ENCODE data around the gene BCAR3.

The BCAR3 gene

GRCh38 chr1:93604411-93604810, 77.2 kb downstream of the BCAR3 start:
- H2AFZ ChIP-seq (ENCODE audit: low read depth, low read length) = no peak overlapping the region
- no peaks in the 10 kb centered on the region for H3K4me1 ChIP-seq (ENCODE audit: insufficient read depth, low read length)
- H3K27me3 ChIP-seq (ENCODE audit: insufficient read depth, low read length, poor library complexity) = no peaks in the 10 kb centered on the region
- no peak overlapping the region for H3K27ac ChIP-seq (ENCODE audit: low read length)
- no peaks in the 10 kb centered on the region for H3K36me3 ChIP-seq (ENCODE audit: insufficient read depth, low read length)
- H3K4me2 ChIP-seq (ENCODE audit: insufficient read depth, low read length) = no peak overlapping the region
- no peak for ATAC-seq (ENCODE audit: insufficient read depth, low read depth)
- H3K9ac ChIP-seq (ENCODE audit: low read depth, low read length) = no peak overlapping the region
- no peaks in the 10 kb centered on the region for H3K9me3 ChIP-seq (ENCODE audit: insufficient read depth, low read length, severe bottlenecking)
- no peak for DNase-seq
- no peak overlapping the region for H3K4me3 ChIP-seq (ENCODE audit: low read depth in 1 of 2, low read length in 2 of 2)
- no peaks in the 10 kb centered on the region for H4K20me1 ChIP-seq (ENCODE audit: insufficient read depth, low read length)
- no peak for TF ChIP-seq CTCF (IDR thresholded peaks at IDR 0.05; ENCODE audit: borderline replicate concordance, extremely low read depth, low read length, poor library complexity, severe bottlenecking)
- TF ChIP-seq EZH2 (IDR thresholded peaks at IDR 0.05; ENCODE audit: borderline replicate concordance, low read depth, low read length, severe bottlenecking) = no peak
- H3K79me2 ChIP-seq (ENCODE audit: insufficient read depth, low read length) = no peaks in the 10 kb centered on the region

GRCh38 chr1:93603601-93604000, 78.0 kb downstream of the BCAR3 start:
- TF ChIP-seq CTCF (IDR thresholded peaks at IDR 0.05; ENCODE audit: borderline replicate concordance, extremely low read depth, low read length, poor library complexity, severe bottlenecking) (no peak), EZH2 (IDR thresholded peaks at IDR 0.05; ENCODE audit: borderline replicate concordance, low read depth, low read length, severe bottlenecking) (no peak)
- H3K27me3 ChIP-seq (ENCODE audit: insufficient read depth, low read length, poor library complexity) = no peaks in the 10 kb centered on the region
- H3K9ac ChIP-seq (ENCODE audit: low read depth, low read length) = no peak overlapping the region
- H3K9me3 ChIP-seq (ENCODE audit: insufficient read depth, low read length, severe bottlenecking) = no peaks in the 10 kb centered on the region
- no peaks in the 10 kb centered on the region for H3K4me1 ChIP-seq (ENCODE audit: insufficient read depth, low read length)
- no peak overlapping the region for H3K4me2 ChIP-seq (ENCODE audit: insufficient read depth, low read length)
- H2AFZ ChIP-seq (ENCODE audit: low read depth, low read length) = no peak overlapping the region
- no peak overlapping the region for H3K4me3 ChIP-seq (ENCODE audit: low read depth in 1 of 2, low read length in 2 of 2)
- DNase-seq (no peak), ATAC-seq (ENCODE audit: insufficient read depth, low read depth) (no peak)
- H4K20me1 ChIP-seq (ENCODE audit: insufficient read depth, low read length) = no peaks in the 10 kb centered on the region
- no peak overlapping the region for H3K27ac ChIP-seq (ENCODE audit: low read length)
- no peaks in the 10 kb centered on the region for H3K36me3 ChIP-seq (ENCODE audit: insufficient read depth, low read length)
- H3K79me2 ChIP-seq (ENCODE audit: insufficient read depth, low read length) = no peaks in the 10 kb centered on the region

- Histone ChIP-seq H3K27me3 (ENCODE audit: insufficient read depth, low read length, poor library complexity) (no peaks in the 10 kb centered on the region), H3K9me3 (ENCODE audit: insufficient read depth, low read length, severe bottlenecking) (no peaks in the 10 kb centered on the region), H3K4me1 (ENCODE audit: insufficient read depth, low read length) (no peaks in the 10 kb centered on the region), H3K4me3 (ENCODE audit: low read depth in 1 of 2, low read length in 2 of 2) (no peak overlapping the region), H3K4me2 (ENCODE audit: insufficient read depth, low read length) (no peak overlapping the region), H4K20me1 (ENCODE audit: insufficient read depth, low read length) (no peaks in the 10 kb centered on the region), H3K79me2 (ENCODE audit: insufficient read depth, low read length) (no peaks in the 10 kb centered on the region), H3K36me3 (ENCODE audit: insufficient read depth, low read length) (no peaks in the 10 kb centered on the region), H2AFZ (ENCODE audit: low read depth, low read length) (no peak overlapping the region), H3K9ac (ENCODE audit: low read depth, low read length) (no peak overlapping the region), H3K27ac (ENCODE audit: low read length) (no peak overlapping the region)
- DNase-seq (no peak), ATAC-seq (ENCODE audit: insufficient read depth, low read depth) (no peak)
- TF ChIP-seq EZH2 (IDR thresholded peaks at IDR 0.05; ENCODE audit: borderline replicate concordance, low read depth, low read length, severe bottlenecking) (no peak), CTCF (IDR thresholded peaks at IDR 0.05; ENCODE audit: borderline replicate concordance, extremely low read depth, low read length, poor library complexity, severe bottlenecking) (no peak)
Observed at GRCh38 chr1:93603106-93603505, 78.5 kb downstream of the BCAR3 start.

GRCh38 chr1:93602101-93602500, 79.5 kb downstream of the BCAR3 start:
- Histone ChIP-seq H3K79me2 (ENCODE audit: insufficient read depth, low read length) (no peaks in the 10 kb centered on the region), H3K9me3 (ENCODE audit: insufficient read depth, low read length, severe bottlenecking) (no peaks in the 10 kb centered on the region), H3K9ac (ENCODE audit: low read depth, low read length) (no peak overlapping the region), H3K4me3 (ENCODE audit: low read depth in 1 of 2, low read length in 2 of 2) (no peak overlapping the region), H3K4me2 (ENCODE audit: insufficient read depth, low read length) (no peak overlapping the region), H3K4me1 (ENCODE audit: insufficient read depth, low read length) (no peaks in the 10 kb centered on the region), H4K20me1 (ENCODE audit: insufficient read depth, low read length) (no peaks in the 10 kb centered on the region), H3K27ac (ENCODE audit: low read length) (no peak overlapping the region), H2AFZ (ENCODE audit: low read depth, low read length) (no peak overlapping the region), H3K36me3 (ENCODE audit: insufficient read depth, low read length) (no peaks in the 10 kb centered on the region), H3K27me3 (ENCODE audit: insufficient read depth, low read length, poor library complexity) (no peaks in the 10 kb centered on the region)
- TF ChIP-seq CTCF (IDR thresholded peaks at IDR 0.05; ENCODE audit: borderline replicate concordance, extremely low read depth, low read length, poor library complexity, severe bottlenecking) (no peak), EZH2 (IDR thresholded peaks at IDR 0.05; ENCODE audit: borderline replicate concordance, low read depth, low read length, severe bottlenecking) (no peak)
- ATAC-seq (ENCODE audit: insufficient read depth, low read depth) = no peak
- DNase-seq = no peak
